Spleen (tissue), 11 donors: Measurements from ENCODE around the gene TSPAN18. TPM values are rescaled to one million over a fixed set of nuclear protein-coding genes. Genes with fewer than 3 reads are reported as not detected.

Experiments used
- DNase-seq: peaks from one replicate; pipeline ENCODE4 v3.0.0-alpha.2; 2020
- H3K27ac ChIP-seq, 8 donors: fragments of 200-600 bp; sonication (generic) in 7 of 8; 1 replicate in 4 of 8; 2 replicates in 4 of 8; pipeline versions ENCODE4 v1.5.0 to v1.8.0; 2016 to 2021; ENCODE audit warnings: inconsistent platforms in 4 of 8, mild to moderate bottlenecking in 4 of 8, moderate library complexity in 1 of 8
- H3K27me3 ChIP-seq, 7 donors: fragments of 200-600 bp; sonication (generic) in 6 of 7; replicated peaks in 1 of 7; 1 replicate in 4 of 7; 2 replicates in 3 of 7; pipeline versions ENCODE4 v1.5.0 to v1.8.0; 2016 to 2021; ENCODE audit warnings: inconsistent platforms in 3 of 7, mild to moderate bottlenecking in 1 of 7
- H3K36me3 ChIP-seq, 6 donors: fragments of 200-600 bp; sonication (generic) in 5 of 6; 1 replicate in 4 of 6; 2 replicates in 2 of 6; pipeline versions ENCODE4 v1.5.0 to v1.8.0; 2016 to 2021; ENCODE audit warnings: inconsistent platforms in 2 of 6
- H3K4me1 ChIP-seq, 6 donors: fragments of 200-600 bp; sonication (generic) in 5 of 6; 1 replicate in 3 of 6; 2 replicates in 3 of 6; pipeline versions ENCODE4 v1.5.0 to v1.8.0; 2016 to 2021; ENCODE audit warnings: inconsistent platforms in 3 of 6
- H3K4me3 ChIP-seq, 8 donors: fragments of 200-600 bp; sonication (generic) in 7 of 8; 1 replicate in 4 of 8; 2 replicates in 4 of 8; pipeline versions ENCODE4 v1.5.0 to v1.8.0; 2016 to 2021; ENCODE audit warnings: inconsistent platforms in 4 of 8, mild to moderate bottlenecking in 4 of 8, moderate library complexity in 2 of 8
- H3K9me3 ChIP-seq, 8 donors: fragments of 200-600 bp; sonication (generic) in 7 of 8; 1 replicate in 4 of 8; 2 replicates in 4 of 8; pipeline versions ENCODE4 v1.5.0 to v1.8.0; 2016 to 2021; ENCODE audit warnings: inconsistent platforms in 4 of 8
- CTCF ChIP-seq, 11 experiments: fragments of 200-600 bp in 7 of 11; fragments of 450-650 bp in 4 of 11; sonication (generic) in 4 of 11; IDR thresholded peaks in 8 of 11; conservative IDR thresholded peaks in 3 of 11; 1 replicate in 7 of 11; 2 replicates in 4 of 11; pipeline versions ENCODE4 v1.4.0 to v1.8.0; 2016 to 2021; ENCODE audit warnings: antibody characterized with exemption in 11 of 11, inconsistent platforms in 4 of 11, mild to moderate bottlenecking in 1 of 11
- POLR2A ChIP-seq, 3 donors: fragments of 450-650 bp; IDR thresholded peaks; one replicate each; pipeline ENCODE4 v1.5.1; 2017; ENCODE audit warnings: antibody characterized with exemption in 3 of 3, mild to moderate bottlenecking in 1 of 3
- POLR2AphosphoS5 ChIP-seq, 3 donors: sonication (generic); formaldehyde crosslinking; IDR thresholded peaks; one replicate each; pipeline ENCODE4 v1.5.1; 2017; ENCODE audit warnings: antibody characterized with exemption in 3 of 3
- WGBS, 5 donors: extraction: QIAGEN DNeasy Blood & Tissue Kit in 3 of 5; methylation state at CpG; one replicate each; pipeline versions ENCODE4 v1.1.5 to v1.1.7; 2013 to 2018; 5-methylcytosine and 5-hydroxymethylcytosine counted together
- intact Hi-C: fragments of 100-400 bp; cut with DNase I; formaldehyde crosslinking; loops from one replicate; pipeline ENCODE4 v1.15.0; 2023; ENCODE audit warnings: low total_unique reads
- polyA plus RNA-seq, 3 donors: library from polyadenylated mRNA; stranded (reverse); fragments of 200-250 nt; gene quantifications; one replicate each; pipeline ENCODE4 v1.2.1, GENCODE V29; 2013
- total RNA-seq, 7 donors: library from RNA; depleted of rRNA in 3 of 7; stranded (reverse); fragments of >200 nt in 3 of 7; fragmentation: NEBNext Ultra II Directional in 4 of 7; extraction: Animal tissue kit (Norgen Biotek cat#: 25700) in 4 of 7; gene quantifications; one replicate each; pipeline versions ENCODE4 v1.1.0 to v1.2.1, GENCODE V29; 2016 to 2021
- donor health status: healthy with polysubstance abuse.
- donor health status: DM: no; HTN: no; CAD: no; lungs with moderate emphysema.
- donor health status: DM: no; HTN: no; CAD: no.
- donor health status: Bipolar disorder and iron deficiency.
- donor health status: healthy.
- donor health status: DM: no; HTN: no; CAD: no.
- donor health status: DM: yes; HTN: yes; CAD: no.

TSPAN18 gene
- total and polyA plus RNA-seq, 10 donors = 2.1 to 47.5 (median 21.3) TPM

- no peak overlapping the region for H3K4me3 ChIP-seq
- H3K4me1 ChIP-seq = peaks cover 0 to 42% (median 15%) of the 10 kb centered on the region in 6 donors
- no peak for DNase-seq
- no peaks in the 10 kb centered on the region for H3K27me3 ChIP-seq
- intact Hi-C loops = no loop called here
- H3K27ac ChIP-seq = peak overlapping the region in 5 of 8 donors; percentile 58 to 77 (median 74)
- H3K9me3 ChIP-seq = peaks cover 0 to 8% (median 0%) of the 10 kb centered on the region in 8 donors
- 83 to 97% (median 89%) methylated on average over 8 of the region's 8 CpGs for WGBS, 5 donors
- TF ChIP-seq POLR2A (IDR thresholded peaks at IDR 0.05) = no peak
- no peaks in the 10 kb centered on the region for H3K36me3 ChIP-seq
These were observed 92.6 kb downstream of the TSPAN18 start for GRCh38 chr11:44819346-44819745.

GRCh38 chr11:44822369-44822768 is 95.6 kb downstream of the TSPAN18 start:
- intact Hi-C loops = no loop called here
- Histone ChIP-seq H3K4me3 (no peak overlapping the region), H3K36me3 (no peaks in the 10 kb centered on the region), H3K4me1 (peaks cover 0 to 51% (median 10%) of the 10 kb centered on the region in 6 donors), H3K27ac (no peak overlapping the region), H3K9me3 (peaks cover 0 to 8% (median 0%) of the 10 kb centered on the region in 8 donors), H3K27me3 (no peaks in the 10 kb centered on the region)
- 44 to 68% (median 45%) methylated on average over 2 of the region's 2 CpGs for WGBS, 5 donors
- TF ChIP-seq CTCF (IDR thresholded peaks at IDR 0.05 in 8 of 11, conservative IDR thresholded peaks at IDR 0.05 in 3 of 11) (no peak), POLR2A (IDR thresholded peaks at IDR 0.05) (no peak), POLR2AphosphoS5 (IDR thresholded peaks at IDR 0.05) (no peak)
- DNase-seq = no peak

- peak overlapping the region in 3 of 8 donors; percentile 78 to 80 (median 79) for H3K27ac ChIP-seq
- TF ChIP-seq CTCF (IDR thresholded peaks at IDR 0.05 in 8 of 11, conservative IDR thresholded peaks at IDR 0.05 in 3 of 11) (peak in 1 of 11 experiments; percentile 19), POLR2A (IDR thresholded peaks at IDR 0.05) (no peak), POLR2AphosphoS5 (IDR thresholded peaks at IDR 0.05) (no peak)
- peak; percentile 36 for DNase-seq
- H3K27me3 ChIP-seq = no peaks in the 10 kb centered on the region
- WGBS, 5 donors = 65 to 92% (median 83%) methylated on average over 9 of the region's 9 CpGs
- intact Hi-C loops = no loop called here
- H3K9me3 ChIP-seq = peaks cover 0 to 8% (median 0%) of the 10 kb centered on the region in 8 donors
- H3K4me3 ChIP-seq = no peak overlapping the region
- H3K36me3 ChIP-seq = no peaks in the 10 kb centered on the region
- H3K4me1 ChIP-seq = peaks cover 0 to 46% (median 6%) of the 10 kb centered on the region in 6 donors
These were observed 96.2 kb downstream of the TSPAN18 start for GRCh38 chr11:44823006-44823405.

- H3K4me1 ChIP-seq = peaks cover 0 to 40% (median 6%) of the 10 kb centered on the region in 6 donors
- intact Hi-C loops = no loop called here
- peak overlapping the region in 7 of 8 donors; percentile 54 to 80 (median 72) for H3K27ac ChIP-seq
- peaks cover 0 to 8% (median 0%) of the 10 kb centered on the region in 8 donors for H3K9me3 ChIP-seq
- WGBS, 5 donors = 71 to 87% (median 83%) methylated on average over 9 of the region's 9 CpGs
- H3K36me3 ChIP-seq = no peaks in the 10 kb centered on the region
- H3K27me3 ChIP-seq = no peaks in the 10 kb centered on the region
- TF ChIP-seq POLR2AphosphoS5 (IDR thresholded peaks at IDR 0.05) (no peak), CTCF (IDR thresholded peaks at IDR 0.05 in 8 of 11, conservative IDR thresholded peaks at IDR 0.05 in 3 of 11) (no peak), POLR2A (IDR thresholded peaks at IDR 0.05) (no peak)
- DNase-seq = peak; percentile 44
- H3K4me3 ChIP-seq = no peak overlapping the region
These were observed 97.1 kb downstream of the TSPAN18 start for GRCh38 chr11:44823868-44824267.
